A673 (cell line): ENCODE results near the gene ZNF763.

Experiments used
- CTCF ChIP-seq: fragments of 300-800, 200-600 bp; sonication (generic); conservative IDR thresholded peaks from 2 replicates; pipeline ENCODE4 v1.5.1; 2017; ENCODE audit warnings: low read depth, mild to moderate bottlenecking, antibody characterized with exemption, low read length, moderate library complexity, mixed read lengths
- EZH2 ChIP-seq: fragments of 200-600 bp; sonication (generic); IDR thresholded peaks from 2 replicates; pipeline ENCODE4 v1.6.1; 2017; ENCODE audit warnings: borderline replicate concordance, low read depth, mild to moderate bottlenecking, mixed read lengths, antibody characterized with exemption, low read length; ENCODE audit not compliant: poor library complexity, severe bottlenecking

GRCh38 chr19:12015015-12015752 lies 50.3 kb downstream of the ZNF763 start:
- no peak for TF ChIP-seq CTCF
- no peak for TF ChIP-seq EZH2
